Epidermal melanocyte (primary cell): ENCODE data around the gene BABAM2.

Experiments
- DNase-seq: peaks from one replicate; pipeline ENCODE4 v3.0.0; 2011; ENCODE audit warnings: low spot score; ENCODE audit not compliant: insufficient read length

The BABAM2 gene

DNA sequence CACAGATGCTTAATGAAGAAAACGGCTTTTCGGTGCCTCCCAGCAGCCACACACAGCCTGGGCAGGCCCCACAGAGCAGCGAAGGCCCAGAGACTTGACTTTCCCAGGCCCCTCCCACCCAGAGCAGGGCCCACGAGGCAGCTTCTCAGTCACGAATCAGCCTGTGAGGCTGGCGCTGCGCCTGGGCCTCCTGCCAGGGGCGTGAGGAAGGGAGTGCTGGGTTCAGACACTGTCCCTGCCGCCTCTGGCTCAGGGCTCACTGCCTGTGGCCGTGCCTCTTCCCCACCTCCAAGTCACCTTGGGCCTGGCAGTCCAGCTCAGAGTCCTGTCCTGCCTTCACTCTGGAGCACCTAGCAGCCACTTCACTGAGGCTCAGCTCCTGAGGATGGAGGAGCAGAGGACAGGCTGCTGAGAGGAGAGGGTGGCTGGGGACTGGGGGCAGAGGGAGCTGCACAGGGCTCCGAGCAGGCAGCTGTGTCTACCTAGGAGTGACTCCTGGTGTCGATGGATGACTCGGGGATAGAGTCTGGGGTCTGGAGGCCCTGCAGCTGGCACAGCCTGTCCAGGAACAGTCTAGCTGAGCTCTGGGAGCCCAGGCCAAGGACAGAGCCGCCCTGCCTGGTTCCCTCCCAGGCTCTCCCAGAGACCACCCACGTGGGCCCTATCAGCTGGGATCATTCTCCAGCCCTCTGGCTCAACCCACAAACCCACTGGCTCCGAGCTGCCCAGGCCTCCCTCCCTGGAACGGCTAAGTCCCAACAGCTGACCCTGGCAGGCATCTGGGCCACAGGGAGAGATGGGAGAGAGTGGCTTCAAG, 465.8 kb downstream of the BABAM2 start:
- DNase-seq = peak; percentile 94

GRCh38 chr2:28357055-28357454, 466.5 kb downstream of the BABAM2 start:
- DNase-seq = no peak

GRCh38 chr2:28357948-28358667, 467.6 kb downstream of the BABAM2 start:
- DNase-seq = no peak

- no peak for DNase-seq
Measured at GRCh38 chr2:28358668-28359201, 468.2 kb downstream of the BABAM2 start.

GRCh38 chr2:28359222-28360057, 468.9 kb downstream of the BABAM2 start:
- no peak for DNase-seq

DNA sequence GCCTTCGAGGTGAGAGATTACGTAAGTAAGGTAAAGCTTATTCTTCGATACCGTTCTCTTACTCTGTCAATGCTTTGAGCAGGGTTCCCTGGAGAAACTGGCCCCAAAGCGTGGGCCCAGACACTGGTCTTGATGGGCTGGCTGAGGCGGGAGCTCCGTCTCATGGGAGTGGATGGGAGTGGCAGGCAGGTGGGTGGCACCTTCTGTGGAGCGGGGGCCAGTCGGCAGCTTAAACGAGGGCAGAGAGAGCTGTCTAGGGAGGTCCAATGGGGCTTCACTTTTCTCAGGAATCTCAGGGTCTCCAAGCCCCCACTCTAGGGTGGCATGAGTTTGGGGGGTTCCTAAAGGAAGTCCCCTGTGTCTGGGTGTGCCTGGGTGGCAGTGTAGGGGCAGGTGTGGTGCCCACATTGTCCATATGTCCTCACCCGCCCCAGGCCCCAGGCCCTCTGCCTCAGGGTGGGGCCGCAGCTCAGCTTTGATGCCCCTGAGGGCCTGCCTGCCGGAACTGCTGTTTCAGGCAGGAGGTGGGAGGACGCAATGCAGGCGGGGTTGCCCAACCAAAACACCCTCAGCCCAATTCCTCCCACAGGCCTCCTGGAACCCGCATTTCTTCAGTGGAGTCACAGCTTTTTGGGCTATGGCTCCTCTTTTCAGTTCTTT, 469.7 kb downstream of the BABAM2 start:
- DNase-seq = no peak

GRCh38 chr2:28360718-28361293, 470.3 kb downstream of the BABAM2 start:
- no peak for DNase-seq

DNA sequence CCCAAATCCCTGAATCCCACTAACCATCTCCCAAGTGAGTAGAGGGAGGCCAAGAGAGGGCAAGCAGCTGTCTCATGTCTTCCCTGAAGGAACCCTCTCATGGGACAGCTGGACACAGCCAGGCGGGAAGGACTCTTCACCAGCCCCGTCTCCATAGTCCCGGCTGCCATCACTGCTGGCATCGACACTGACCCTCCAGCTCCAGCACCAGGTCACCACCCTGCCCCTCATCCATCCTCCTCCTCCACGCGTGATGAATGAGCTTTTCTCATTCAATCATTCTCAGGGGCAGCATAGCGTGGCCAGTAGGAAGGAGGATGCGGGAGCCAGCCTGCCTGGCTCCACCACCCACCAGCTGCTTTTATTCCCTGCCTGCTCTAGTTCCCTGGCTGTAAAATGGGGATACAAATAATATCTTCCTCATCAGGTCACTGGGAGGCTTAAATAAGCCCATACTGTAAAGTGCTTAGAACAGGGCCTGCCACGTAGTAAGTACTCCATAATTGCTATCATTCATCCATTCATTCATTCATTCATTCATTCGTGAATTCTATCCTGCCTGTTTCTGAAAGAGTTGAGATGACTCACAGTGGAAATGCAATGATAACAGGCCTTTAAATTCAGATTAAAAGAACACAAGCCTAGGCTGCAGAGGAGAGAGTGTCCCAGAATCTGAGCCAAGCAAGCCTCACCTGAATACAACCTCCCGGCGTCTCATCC, 471.6 kb downstream of the BABAM2 start:
- DNase-seq = no peak

- no peak for DNase-seq
Measured at GRCh38 chr2:28362991-28363521, 472.5 kb downstream of the BABAM2 start.

- no peak for DNase-seq
Measured at GRCh38 chr2:28363686-28364280, 473.3 kb downstream of the BABAM2 start.

GRCh38 chr2:28364610-28365009, 474.1 kb downstream of the BABAM2 start:
- DNase-seq = no peak

GRCh38 chr2:28365158-28365557, 474.6 kb downstream of the BABAM2 start:
- no peak for DNase-seq

- no peak for DNase-seq
Measured at GRCh38 chr2:28366149-28366495, 475.6 kb downstream of the BABAM2 start.

- no peak for DNase-seq
Measured at GRCh38 chr2:28366496-28367282, 476.2 kb downstream of the BABAM2 start.

DNA sequence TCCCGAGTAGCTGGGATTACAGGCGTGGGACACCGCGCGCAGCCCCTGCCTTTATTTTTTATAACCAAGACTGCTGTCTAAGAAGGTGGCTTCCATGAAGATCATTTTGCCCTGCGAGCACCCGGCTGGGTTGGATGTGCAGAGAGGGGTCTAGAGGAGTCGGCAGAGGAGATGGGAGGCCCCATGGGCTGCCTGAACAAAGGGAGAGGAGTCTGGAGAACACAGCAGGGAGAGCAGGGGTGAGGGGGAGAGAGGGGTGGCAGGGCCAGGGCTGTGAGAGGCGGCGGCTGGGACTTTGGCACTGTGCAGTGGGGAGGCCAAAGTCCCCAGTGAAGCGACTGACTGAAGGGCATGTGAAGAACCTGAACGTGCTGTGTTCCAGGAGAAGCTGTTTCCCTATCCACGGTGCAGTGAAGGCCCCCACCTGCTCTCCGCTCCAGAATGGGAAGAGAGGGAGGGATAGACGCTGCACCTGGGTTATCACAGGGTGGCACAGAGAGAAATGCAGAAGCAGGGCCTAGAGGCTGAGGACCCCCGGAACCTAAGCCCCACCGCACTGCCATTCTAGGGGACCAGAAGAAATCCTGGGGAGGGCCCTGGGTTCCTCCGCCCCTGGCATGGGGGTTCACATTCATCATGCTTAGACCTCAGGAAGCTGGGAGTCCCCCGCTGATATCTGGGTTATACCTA, 477.3 kb downstream of the BABAM2 start:
- DNase-seq = no peak

DNA sequence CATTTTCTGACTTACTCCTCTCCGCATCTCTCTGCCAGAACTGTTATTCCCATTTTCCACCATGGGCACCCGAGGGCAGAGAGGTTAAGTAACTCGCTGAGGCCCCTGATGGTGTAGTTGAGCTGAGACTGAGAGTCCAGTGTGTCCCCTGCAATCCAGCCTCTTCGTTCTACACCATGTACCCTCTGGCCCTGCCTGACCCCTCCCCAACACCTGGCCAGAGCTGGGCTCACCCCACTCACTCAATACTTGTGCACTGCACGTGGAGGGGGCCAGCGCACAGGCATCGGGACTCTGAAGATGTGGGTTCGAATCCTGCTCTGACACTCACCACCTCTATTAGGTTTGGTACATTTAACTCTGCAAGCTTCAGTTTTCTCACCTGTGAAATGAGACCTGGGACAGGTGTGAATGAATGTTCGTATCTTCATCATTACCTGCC, 477.8 kb downstream of the BABAM2 start:
- DNase-seq = no peak

DNA sequence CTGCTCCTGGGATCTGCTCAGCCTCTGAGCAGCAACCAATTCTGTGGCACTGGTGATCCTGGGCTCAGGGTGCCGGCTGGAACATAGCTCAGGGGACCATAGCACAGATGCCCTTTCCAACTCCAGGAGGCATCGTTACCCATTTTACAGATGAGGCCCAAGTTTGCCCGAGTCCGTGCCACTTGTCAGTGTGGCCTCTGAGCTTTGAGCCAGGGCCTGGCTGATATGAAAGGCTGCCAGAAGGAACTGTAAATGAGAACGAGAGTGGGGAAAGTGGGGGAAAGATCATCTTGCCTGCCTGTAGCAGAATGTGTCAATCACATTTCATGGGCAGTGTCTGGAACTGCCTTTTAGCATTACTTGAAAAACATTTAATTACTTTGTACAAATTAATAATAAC, 478.8 kb downstream of the BABAM2 start:
- no peak for DNase-seq

GRCh38 chr2:28370354-28370753, 479.8 kb downstream of the BABAM2 start:
- no peak for DNase-seq
